Body of pancreas (tissue), 4 donors: ENCODE data around the gene LRCH4. TPM values are rescaled to one million over a fixed set of nuclear protein-coding genes. Genes with fewer than 3 reads are reported as not detected.

Experiments used
- ATAC-seq: fragments of 150-250 bp; one replicate; pipeline ENCODE4 v1.9.1; 2016
- DNase-seq, 4 donors: peaks; one replicate each; pipeline ENCODE4 v3.0.0-alpha.2; 2019
- H3K27ac ChIP-seq, 4 donors: fragments of 200-600 bp; sonication (generic); 1 replicate in 3 of 4; 2 replicates in 1 of 4; pipeline versions ENCODE4 v1.5.1 to v1.6.1; 2016 to 2019; ENCODE audit warnings: mild to moderate bottlenecking in 1 of 4, mixed read lengths in 1 of 4, moderate library complexity in 1 of 4
- H3K27me3 ChIP-seq, 2 donors: fragments of 200-600 bp; sonication (generic); one replicate each; pipeline ENCODE4 v1.6.0; 2016; ENCODE audit warnings: mild to moderate bottlenecking in 1 of 2
- H3K36me3 ChIP-seq, 2 donors: fragments of 200-600 bp; sonication (generic); replicated peaks in 1 of 2; 2 replicates each; pipeline ENCODE4 v1.5.1; 2016; ENCODE audit warnings: low read depth in 2 of 2; ENCODE audit not compliant: insufficient read depth in 1 of 2
- H3K4me1 ChIP-seq: fragments of 200-600 bp; sonication (generic); one replicate; pipeline ENCODE4 v1.6.0; 2016
- H3K4me3 ChIP-seq, 2 donors: fragments of 200-600 bp; sonication (generic); 1 replicate in 1 of 2; 2 replicates in 1 of 2; pipeline ENCODE4 v1.5.1; 2016 to 2019
- H3K9me3 ChIP-seq, 3 donors: fragments of 200-600 bp; sonication (generic); 1 replicate in 2 of 3; 2 replicates in 1 of 3; pipeline ENCODE4 v1.5.1; 2016
- CTCF ChIP-seq, 7 experiments: fragments of 450-650 bp in 4 of 7; fragments of 200-600 bp in 3 of 7; sonication (generic) in 3 of 7; IDR thresholded peaks; one replicate each; pipeline ENCODE4 v1.5.1; 2016 to 2019; ENCODE audit warnings: antibody characterized with exemption in 7 of 7
- POLR2A ChIP-seq, 3 donors: fragments of 450-650 bp; IDR thresholded peaks; one replicate each; pipeline ENCODE4 v1.6.1; 2016; ENCODE audit warnings: antibody characterized with exemption in 3 of 3, mild to moderate bottlenecking in 2 of 3
- WGBS, 2 donors: methylation state at CpG; one replicate each; pipeline ENCODE4 v1.1.5; 2017; 5-methylcytosine and 5-hydroxymethylcytosine counted together
- intact Hi-C: fragments of 100-400 bp; cut with DNase I; formaldehyde crosslinking; loops from one replicate; pipeline ENCODE4 v1.15.1; 2023
- total RNA-seq, 2 donors: library from RNA; depleted of rRNA; stranded (reverse); fragments of >200 nt; gene quantifications; one replicate each; pipeline ENCODE4 v1.1.0, GENCODE V29; 2016

The LRCH4 gene
- total RNA-seq, 2 donors from 2014 or later: 25.4 to 121 TPM

GRCh38 chr7:100603726-100604027, 17.7 kb upstream of the LRCH4 start:
- 24 to 56% methylated on average over 3 to 10 of the region's 10 CpGs for WGBS, 2 donors
- no peaks in the 10 kb centered on the region for H3K27me3 ChIP-seq
- peak overlapping the region in 3 of 4 donors; percentile 73 to 80 (median 80) for H3K27ac ChIP-seq
- ATAC-seq (no peak), DNase-seq (no peak)
- TF ChIP-seq CTCF (IDR thresholded peaks at IDR 0.05) (no peak), POLR2A (IDR thresholded peaks at IDR 0.05) (no peak)
- H3K36me3 ChIP-seq: no peaks in the 10 kb centered on the region
- H3K4me3 ChIP-seq: no peak overlapping the region
- intact Hi-C loops: no loop called here
- H3K9me3 ChIP-seq: no peaks in the 10 kb centered on the region
- peaks cover 25% of the 10 kb centered on the region for H3K4me1 ChIP-seq

- ATAC-seq (no peak), DNase-seq (peak in 3 of 4 donors; percentile 46 to 55 (median 50))
- H3K9me3 ChIP-seq: no peaks in the 10 kb centered on the region
- intact Hi-C loops: no loop called here
- no peaks in the 10 kb centered on the region for H3K36me3 ChIP-seq
- TF ChIP-seq POLR2A (IDR thresholded peaks at IDR 0.05) (no peak), CTCF (IDR thresholded peaks at IDR 0.05) (no peak)
- H3K27me3 ChIP-seq: no peaks in the 10 kb centered on the region
- H3K4me3 ChIP-seq: no peak overlapping the region
- H3K4me1 ChIP-seq: peaks cover 25% of the 10 kb centered on the region
- WGBS, 2 donors: 58 to 59% methylated on average over 14 to 21 of the region's 21 CpGs
- H3K27ac ChIP-seq: peak overlapping the region in 3 of 4 donors; percentile 73 to 80 (median 80)
These were observed 17.2 kb upstream of the LRCH4 start for GRCh38 chr7:100602889-100603725.

GRCh38 chr7:100600730-100601038, 14.8 kb upstream of the LRCH4 start:
- intact Hi-C loops: no loop called here
- TF ChIP-seq POLR2A (IDR thresholded peaks at IDR 0.05): no peak
- TF ChIP-seq CTCF (IDR thresholded peaks at IDR 0.05): no peak

GRCh38 chr7:100599911-100600729, 14.2 kb upstream of the LRCH4 start:
- intact Hi-C loops: no loop called here

More at GRCh38 chr7:100600730-100601038, 14.8 kb upstream of the LRCH4 start:
- Histone ChIP-seq H3K4me3 (no peak overlapping the region), H3K27ac (no peak overlapping the region), H3K9me3 (no peaks in the 10 kb centered on the region), H3K27me3 (no peaks in the 10 kb centered on the region), H3K36me3 (no peaks in the 10 kb centered on the region), H3K4me1 (peaks cover 23% of the 10 kb centered on the region)
- WGBS, 2 donors: 79% methylated on average over 9 of the region's 9 CpGs; no CpG with 5 or more reads in 1 of the 2 donors
- no peak for DNase-seq
- ATAC-seq: no peak

More at GRCh38 chr7:100599911-100600729, 14.2 kb upstream of the LRCH4 start:
- H3K9me3 ChIP-seq: no peaks in the 10 kb centered on the region
- WGBS, 2 donors: 58 to 68% methylated on average over 13 to 18 of the region's 18 CpGs
- H3K4me1 ChIP-seq: peaks cover 17% of the 10 kb centered on the region
- no peak for ATAC-seq
- no peak overlapping the region for H3K27ac ChIP-seq
- TF ChIP-seq CTCF (IDR thresholded peaks at IDR 0.05): no peak
- DNase-seq: peak in 1 of 4 donors; percentile 14
- H3K4me3 ChIP-seq: no peak overlapping the region
- H3K27me3 ChIP-seq: no peaks in the 10 kb centered on the region
- H3K36me3 ChIP-seq: no peaks in the 10 kb centered on the region
